Transverse colon (tissue), 4 donors: ENCODE results near the gene TPD52L3. TPM values are rescaled to one million over a fixed set of nuclear protein-coding genes. Genes with fewer than 3 reads are reported as not detected.

ENCODE experiments used
- DNase-seq: peaks from one replicate; pipeline ENCODE4 v3.0.0-alpha.2; 2019
- H3K27ac ChIP-seq, 4 donors: fragments of 200-600 bp; sonication (generic); 2 replicates each; pipeline ENCODE4 v1.5.1; 2016 to 2018; ENCODE audit warnings: inconsistent platforms in 4 of 4
- H3K27me3 ChIP-seq: fragments of 200-600 bp; sonication (generic); 2 replicates; pipeline ENCODE4 v1.5.1; 2017; ENCODE audit warnings: inconsistent platforms
- H3K36me3 ChIP-seq, 4 donors: fragments of 200-600 bp; sonication (generic); 2 replicates each; pipeline ENCODE4 v1.5.1; 2017 to 2019; ENCODE audit warnings: inconsistent platforms in 4 of 4
- H3K4me1 ChIP-seq, 4 donors: fragments of 200-600 bp; sonication (generic); 2 replicates each; pipeline ENCODE4 v1.5.1; 2017 to 2020; ENCODE audit warnings: inconsistent platforms in 4 of 4
- H3K4me3 ChIP-seq, 4 donors: fragments of 200-600 bp; sonication (generic); 1 replicate in 1 of 4; 2 replicates in 3 of 4; pipeline versions ENCODE4 v1.5.1 to v1.6.1; 2017 to 2019; ENCODE audit warnings: inconsistent platforms in 4 of 4
- H3K9me3 ChIP-seq, 2 donors: fragments of 200-600 bp; sonication (generic); 2 replicates each; pipeline ENCODE4 v1.5.1; 2017 to 2019; ENCODE audit warnings: inconsistent platforms in 2 of 2
- EP300 ChIP-seq: sonication (generic); formaldehyde crosslinking; IDR thresholded peaks from one replicate; pipeline ENCODE4 v1.6.1; 2017; ENCODE audit warnings: antibody characterized with exemption, low read depth
- POLR2A ChIP-seq: fragments of 450-650 bp; IDR thresholded peaks from one replicate; pipeline ENCODE4 v1.6.1; 2016; ENCODE audit warnings: antibody characterized with exemption, mild to moderate bottlenecking, moderate library complexity
- POLR2AphosphoS5 ChIP-seq, 3 donors: sonication (generic); formaldehyde crosslinking; IDR thresholded peaks; one replicate each; pipeline ENCODE4 v1.6.1; 2016; ENCODE audit warnings: antibody characterized with exemption in 3 of 3
- WGBS, 2 donors: methylation state at CpG; one replicate each; pipeline ENCODE4 v1.1.5; 2018; ENCODE audit warnings: low coverage in 1 of 2; 5-methylcytosine and 5-hydroxymethylcytosine counted together
- in situ Hi-C, 4 donors: fragments of 200-750 bp; cut with MboI; loops; one replicate each; pipeline versions ENCODE4 v1.15.0 to v1.15.1; 2017; ENCODE audit warnings: low sequenced_read_pairs in 3 of 4, low pct_ligation_motif_present in 1 of 4, low pct_unique_long_range_greater_than_20kb in 1 of 4
- intact Hi-C: fragments of 100-400 bp; cut with DNase I; formaldehyde crosslinking; loops from one replicate; pipeline ENCODE4 v1.15.1; 2023; ENCODE audit warnings: low total_unique reads
- total RNA-seq, 4 donors: library from RNA; depleted of rRNA; stranded (reverse); fragments of >200 nt; gene quantifications; one replicate each; pipeline ENCODE4 v1.1.0, GENCODE V29; 2016
- TF ChIP-seq, protein P1 (sequence below), 5 experiments: fragments of 200-600 bp in 3 of 5; fragments of 450-650 bp in 2 of 5; sonication (generic) in 3 of 5; IDR thresholded peaks; 1 replicate in 2 of 5; 2 replicates in 3 of 5; pipeline ENCODE4 v1.5.1; 2016 to 2017; ENCODE audit warnings: antibody characterized with exemption in 5 of 5, inconsistent platforms in 3 of 5, mild to moderate bottlenecking in 2 of 5, moderate library complexity in 1 of 5

The TPD52L3 gene
- total RNA-seq = not detected

DNA sequence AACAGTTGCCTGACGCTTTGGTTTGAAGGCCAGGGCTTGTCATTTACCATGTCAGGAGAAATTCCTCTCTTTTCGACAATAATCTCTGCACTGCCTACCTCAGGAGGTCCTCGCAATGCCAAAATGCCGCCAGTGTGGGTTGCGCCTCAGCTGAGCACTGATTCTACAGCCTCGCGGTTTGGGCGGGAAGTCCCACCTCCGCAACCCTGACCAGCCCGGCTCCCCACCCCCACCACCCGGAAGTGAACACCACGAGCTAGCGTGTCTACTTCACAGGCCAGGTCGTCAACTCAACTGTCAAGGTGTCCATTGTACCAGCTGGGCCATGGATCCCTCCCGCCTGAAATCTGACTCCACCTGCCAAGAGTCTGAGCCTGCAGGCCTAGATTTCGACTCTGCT is at the start of gene TPD52L3:
Gene TPD52L3 (plus strand): TSS at position 273 of the 400 bp plus-strand sequence. CDS start 221 bp downstream, outside the sequence.
- DNase-seq = no peak
- no peak for TF ChIP-seq POLR2AphosphoS5 (IDR thresholded peaks at IDR 0.05)
- Histone ChIP-seq H3K9me3 (no peaks in the 10 kb centered on the region), H3K36me3 (no peaks in the 10 kb centered on the region), H3K4me3 (no peak within 1 kb of the TSS), H3K4me1 (no peaks in the 10 kb centered on the region), H3K27me3 (peaks cover under 1% of the 10 kb centered on the region), H3K27ac (no peak within 1 kb of the TSS)
- WGBS, 2 donors = 93% methylated on average over 16 of the region's 16 CpGs; no CpG with 5 or more reads in 1 of the 2 donors
- in situ Hi-C loops (no loop called here), intact Hi-C loops (no loop called here)

DNA sequence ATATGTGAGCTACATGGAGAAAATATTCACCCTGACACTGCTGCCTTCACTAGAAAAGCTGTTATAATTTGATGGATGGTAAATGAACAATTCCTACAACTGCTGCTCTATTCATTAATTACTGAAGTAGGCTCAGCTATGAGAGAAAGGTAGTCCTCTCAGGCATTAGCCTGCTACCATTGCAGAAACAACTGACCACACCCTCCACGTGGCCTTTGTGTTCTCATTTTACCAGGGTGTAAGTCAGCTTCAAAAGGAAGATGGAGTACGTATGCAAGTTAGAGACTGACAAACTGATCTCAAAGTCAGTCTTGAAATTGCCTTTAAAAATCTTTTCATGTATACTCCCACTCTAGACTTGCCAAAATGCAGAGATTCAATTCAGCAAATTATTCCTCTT is 26.3 kb upstream of the TPD52L3 start:
- Histone ChIP-seq H3K27me3 (no peaks in the 10 kb centered on the region), H3K27ac (no peak overlapping the region), H3K4me1 (no peaks in the 10 kb centered on the region), H3K36me3 (no peaks in the 10 kb centered on the region), H3K4me3 (no peak overlapping the region), H3K9me3 (no peaks in the 10 kb centered on the region)
- in situ Hi-C loops = loop anchor here (10.0 to 25.0 kb wide), 5 partner anchors 107 to 415 kb away; partner anchors contain the start of gene MLANA (in 3 of the 4)
- TF ChIP-seq POLR2A (no peak), POLR2AphosphoS5 (IDR thresholded peaks at IDR 0.05) (no peak), EP300 (no peak)
- TF ChIP-seq, protein P1, sequence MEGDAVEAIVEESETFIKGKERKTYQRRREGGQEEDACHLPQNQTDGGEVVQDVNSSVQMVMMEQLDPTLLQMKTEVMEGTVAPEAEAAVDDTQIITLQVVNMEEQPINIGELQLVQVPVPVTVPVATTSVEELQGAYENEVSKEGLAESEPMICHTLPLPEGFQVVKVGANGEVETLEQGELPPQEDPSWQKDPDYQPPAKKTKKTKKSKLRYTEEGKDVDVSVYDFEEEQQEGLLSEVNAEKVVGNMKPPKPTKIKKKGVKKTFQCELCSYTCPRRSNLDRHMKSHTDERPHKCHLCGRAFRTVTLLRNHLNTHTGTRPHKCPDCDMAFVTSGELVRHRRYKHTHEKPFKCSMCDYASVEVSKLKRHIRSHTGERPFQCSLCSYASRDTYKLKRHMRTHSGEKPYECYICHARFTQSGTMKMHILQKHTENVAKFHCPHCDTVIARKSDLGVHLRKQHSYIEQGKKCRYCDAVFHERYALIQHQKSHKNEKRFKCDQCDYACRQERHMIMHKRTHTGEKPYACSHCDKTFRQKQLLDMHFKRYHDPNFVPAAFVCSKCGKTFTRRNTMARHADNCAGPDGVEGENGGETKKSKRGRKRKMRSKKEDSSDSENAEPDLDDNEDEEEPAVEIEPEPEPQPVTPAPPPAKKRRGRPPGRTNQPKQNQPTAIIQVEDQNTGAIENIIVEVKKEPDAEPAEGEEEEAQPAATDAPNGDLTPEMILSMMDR (IDR thresholded peaks at IDR 0.05) = no peak
- intact Hi-C loops = no loop called here
- DNase-seq = no peak
- WGBS, 2 donors = 15 to 23% methylated on average over 2 of the region's 2 CpGs

DNA sequence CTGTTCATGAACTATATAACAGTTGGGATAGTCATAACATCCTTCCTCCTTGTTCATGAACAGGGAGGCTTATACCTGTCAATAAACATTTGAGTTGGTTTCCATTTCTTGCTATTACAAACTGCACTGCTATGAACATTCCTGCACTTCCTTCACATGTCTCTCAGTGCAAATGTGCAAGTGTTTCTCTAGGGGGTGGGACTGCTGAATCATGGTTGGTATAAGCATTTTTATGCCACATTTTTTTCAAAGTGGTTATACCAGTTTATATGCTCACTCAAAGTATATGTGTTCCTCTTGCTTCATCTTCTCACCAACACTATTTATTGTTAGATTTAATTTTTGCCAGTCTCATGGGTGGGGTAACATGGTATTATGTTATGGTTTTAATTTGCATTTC is 25.8 kb upstream of the TPD52L3 start:
- in situ Hi-C loops (loop anchor here (10.0 to 25.0 kb wide), 5 partner anchors 108 to 415 kb away; partner anchors contain the start of gene MLANA (in 3 of the 4)), intact Hi-C loops (no loop called here)
- Histone ChIP-seq H3K27ac (no peak overlapping the region), H3K27me3 (no peaks in the 10 kb centered on the region), H3K36me3 (no peaks in the 10 kb centered on the region), H3K9me3 (no peaks in the 10 kb centered on the region), H3K4me3 (no peak overlapping the region), H3K4me1 (no peaks in the 10 kb centered on the region)
- DNase-seq = no peak
- TF ChIP-seq POLR2AphosphoS5 (IDR thresholded peaks at IDR 0.05) = no peak
- no peak for TF ChIP-seq EP300
- no peak for TF ChIP-seq POLR2A
- TF ChIP-seq, protein P1 (IDR thresholded peaks at IDR 0.05) = no peak

DNA sequence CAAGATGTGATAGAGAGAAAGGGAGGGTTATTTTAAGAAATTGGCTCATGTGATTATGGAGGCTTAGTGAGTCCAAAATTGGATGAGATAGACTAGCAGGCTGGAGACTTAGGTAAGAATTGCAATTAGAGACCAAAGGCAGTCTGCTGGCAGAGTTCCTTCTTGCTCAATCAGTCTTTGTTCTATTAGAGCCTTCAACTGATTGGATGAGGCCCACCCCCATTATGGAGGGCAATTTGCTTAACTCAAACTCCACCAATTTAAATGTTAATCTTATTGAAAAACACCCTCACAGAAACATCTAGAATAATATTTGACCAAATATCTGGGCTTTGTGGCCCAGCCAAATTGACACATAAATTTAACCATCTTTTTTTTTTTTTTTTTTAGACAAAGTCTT is 23.9 kb upstream of the TPD52L3 start:
- Histone ChIP-seq H3K4me1 (no peaks in the 10 kb centered on the region), H3K27me3 (no peaks in the 10 kb centered on the region), H3K9me3 (no peaks in the 10 kb centered on the region), H3K27ac (no peak overlapping the region), H3K36me3 (no peaks in the 10 kb centered on the region), H3K4me3 (no peak overlapping the region)
- intact Hi-C loops = no loop called here
- TF ChIP-seq POLR2AphosphoS5 (IDR thresholded peaks at IDR 0.05) = no peak
- TF ChIP-seq EP300 = no peak
- TF ChIP-seq POLR2A = no peak
- TF ChIP-seq, protein P1 (IDR thresholded peaks at IDR 0.05) = no peak
- in situ Hi-C loops = loop anchor here (10.0 to 25.0 kb wide), 5 partner anchors 109 to 417 kb away; partner anchors contain the start of gene MLANA (in 3 of the 4)
- DNase-seq = no peak
